ENCODE measurements around the gene DPP4. TPM values are rescaled to one million over a fixed set of nuclear protein-coding genes. Genes with fewer than 3 reads are reported as not detected.
A peak's percentile ranks its signal among the peaks of the same experiment; 100 is the strongest.

The DPP4 gene
- total and polyA plus RNA-seq, 2 of the 4 experiments (the other 2 are of a cell fraction) = 13.2 to 19.0 TPM

- H3K27me3 ChIP-seq (ENCODE audit: control insufficient read depth, insufficient read depth, low read length) = no peaks in the 10 kb centered on the region
- H2AFZ ChIP-seq (replicated peaks; ENCODE audit: low read length, poor library complexity) = no peak overlapping the region
- H3K27ac ChIP-seq (ENCODE audit: insufficient read depth, low read length) = no peak overlapping the region
- no peak overlapping the region for H2BK120ac ChIP-seq (ENCODE audit: low read depth, low read length)
- no peak overlapping the region for H2BK5ac ChIP-seq (ENCODE audit: low read depth, low read length, poor library complexity, severe bottlenecking)
- H3K4ac ChIP-seq (ENCODE audit: low read depth, low read length) = no peak overlapping the region
- H3K9me1 ChIP-seq (ENCODE audit: insufficient read depth, low read length) = 0 out of 2 replicates have a peak, but pooled peaks cover 3% of the 10 kb centered on the region
- H3K9ac ChIP-seq (ENCODE audit: low read depth, low read length) = no peak overlapping the region
- no peak overlapping the region for H3K18ac ChIP-seq (ENCODE audit: low read depth, low read length)
- dilution Hi-C loops (cut with HindIII; ENCODE audit: low sequenced_read_pairs, unreplicated experiment) (no loop called here), in situ Hi-C loops (cut with MboI; ENCODE audit: low sequenced_read_pairs) (loop anchor here (25.0 kb wide), 1 partner anchor 336 kb away; the partner anchor contains the start of gene IFIH1), intact Hi-C loops (cut with micrococcal nuclease) (no loop called here)
- no peaks in the 10 kb centered on the region for H3K79me1 ChIP-seq (ENCODE audit: low read depth in 1 of 2, low read length in 2 of 2)
- no peak overlapping the region for H3K4me2 ChIP-seq (ENCODE audit: low read depth, low read length)
- no peak overlapping the region for H4K8ac ChIP-seq (ENCODE audit: low read depth in 2 of 2, low read length in 2 of 2)
- no peak overlapping the region for H4K5ac ChIP-seq (ENCODE audit: low read depth, low read length)
- no peak overlapping the region for H2BK20ac ChIP-seq (ENCODE audit: low read depth, low read length)
- no peak overlapping the region for H2AK5ac ChIP-seq (ENCODE audit: low read depth, low read length)
- no peak overlapping the region for H4K91ac ChIP-seq (ENCODE audit: insufficient read depth, low read depth, low read length)
- POLR2A ChIA-PET (ENCODE audit: unreplicated experiment) = no interaction called here
- CTCF ChIA-PET = no interaction called here
- WGBS, 2 experiments (ENCODE audit: extremely low coverage in 2 of 2, insufficient read length in 1 of 2) = 100% methylated on average over 1 of the region's 1 CpG; no CpG with 5 or more reads in 1 of the 2 experiments
- ATAC-seq (ENCODE audit: low read depth) = no peak
- BruUV-seq (replicated peaks) = no TSS peak
- no peak overlapping the region for H2AK9ac ChIP-seq (replicated peaks; ENCODE audit: low read depth, low read length, poor library complexity)
- H3K36me3 ChIP-seq (ENCODE audit: control insufficient read depth, insufficient read depth, low read length) = no peaks in the 10 kb centered on the region
- H3K23ac ChIP-seq (ENCODE audit: low read depth, low read length) = no peak overlapping the region
- H3K4me1 ChIP-seq (ENCODE audit: control insufficient read depth, insufficient read depth, low read length) = no peaks in the 10 kb centered on the region
- H3K14ac ChIP-seq (replicated peaks; ENCODE audit: low read depth, low read length) = no peak overlapping the region
- H3K4me3 ChIP-seq (ENCODE audit: insufficient read depth, low read depth, low read length) = no peak overlapping the region
- H2BK15ac ChIP-seq (ENCODE audit: low read depth, low read length) = no peak overlapping the region
- TF ChIP-seq CEBPB (IDR thresholded peaks at IDR 0.05; ENCODE audit: low read depth, low read length) = peak; percentile 22; the same call in 1 of the 2 replicates
- no peak for TF ChIP-seq FOS (IDR thresholded peaks at IDR 0.05; ENCODE audit: low read depth, low read length)
- no peak for DNase-seq
- no peaks in the 10 kb centered on the region for H3K9me3 ChIP-seq (ENCODE audit: control insufficient read depth, insufficient read depth, low read length)
- no peaks in the 10 kb centered on the region for H4K20me1 ChIP-seq (ENCODE audit: insufficient read depth, low read length)
- no peak overlapping the region for H3K56ac ChIP-seq (ENCODE audit: extremely low read depth, insufficient read depth, low read length)
Observed at GRCh38 chr2:161976295-161976694, 97.7 kb downstream of the DPP4 start.
